ENCODE measurements around the gene TMEM255B. TPM values are rescaled to one million over a fixed set of nuclear protein-coding genes. Genes with fewer than 3 reads are reported as not detected.
"Not testable (repeated sequence)": the region's sequence is repeated elsewhere in the genome, so short reads cannot be mapped to it uniquely, and the experiment has no call there.

TMEM255B gene
- total RNA-seq, 4 donors from 2014 or later: 0.26 to 3.8 (median 1.7) TPM

GRCh38 chr13:113724780-113725315 lies 34.2 kb upstream of the TMEM255B start:
- Histone ChIP-seq H3K4me1 (peaks cover 18% of the 10 kb centered on the region), H3K36me3 (no peaks in the 10 kb centered on the region), H3K27me3 (peaks cover 6% of the 10 kb centered on the region), H3K27ac (no peak overlapping the region), H3K4me3 (peak overlapping the region; percentile 50), H3K9me3 (no peaks in the 10 kb centered on the region)
- DNase-seq (ENCODE audit: low spot score in 2 of 2): peak in 1 of 2 donors; percentile 85
- TF ChIP-seq POLR2A (IDR thresholded peaks at IDR 0.05) (no peak), EP300 (IDR thresholded peaks at IDR 0.05) (no peak), CTCF (IDR thresholded peaks at IDR 0.05) (peak; percentile 40 to 78), POLR2AphosphoS5 (IDR thresholded peaks at IDR 0.05) (no peak)
- WGBS: 7% methylated on average over 6 of the region's 36 CpGs

GRCh38 chr13:113725329-113726105 lies 33.5 kb upstream of the TMEM255B start:
- Histone ChIP-seq H3K4me1 (peaks cover 19% of the 10 kb centered on the region), H3K27me3 (peaks cover 13% of the 10 kb centered on the region), H3K4me3 (peak overlapping the region; percentile 50)
- H3K27ac ChIP-seq; H3K9me3 ChIP-seq; DNase-seq (ENCODE audit: low spot score in 2 of 2); H3K36me3 ChIP-seq: not testable (repeated sequence)
- WGBS: no CpG with 5 or more reads among the region's 75 CpGs

- H3K36me3 ChIP-seq, H3K9me3 ChIP-seq: not testable (repeated sequence)
- 37% methylated on average over 12 of the region's 54 CpGs for WGBS
- peaks cover 20% of the 10 kb centered on the region for H3K27me3 ChIP-seq
- H3K27ac ChIP-seq: peak overlapping the region; percentile 24
- H3K4me3 ChIP-seq: peak overlapping the region; percentile 24
- H3K4me1 ChIP-seq: peaks cover 19% of the 10 kb centered on the region
- peak in 1 of 2 donors; percentile 64 for DNase-seq (ENCODE audit: low spot score in 2 of 2)
Observed at GRCh38 chr13:113726106-113726821, 32.8 kb upstream of the TMEM255B start.

GRCh38 chr13:113726961-113727411 lies 32.0 kb upstream of the TMEM255B start:
- Histone ChIP-seq H3K4me3 (no peak overlapping the region), H3K36me3 (no peaks in the 10 kb centered on the region), H3K27me3 (peaks cover 25% of the 10 kb centered on the region), H3K9me3 (no peaks in the 10 kb centered on the region), H3K4me1 (peaks cover 19% of the 10 kb centered on the region), H3K27ac (no peak overlapping the region)
- 67% methylated on average over 9 of the region's 10 CpGs for WGBS
- TF ChIP-seq POLR2AphosphoS5 (IDR thresholded peaks at IDR 0.05) (no peak), POLR2A (IDR thresholded peaks at IDR 0.05) (no peak), CTCF (IDR thresholded peaks at IDR 0.05) (no peak), EP300 (IDR thresholded peaks at IDR 0.05) (no peak)
- peak in 1 of 2 donors; percentile 67 for DNase-seq (ENCODE audit: low spot score in 2 of 2)

- peak in 1 of 2 donors; percentile 60 for DNase-seq (ENCODE audit: low spot score in 2 of 2)
Observed at GRCh38 chr13:113728571-113729054, 30.4 kb upstream of the TMEM255B start.

More at GRCh38 chr13:113728571-113729054, 30.4 kb upstream of the TMEM255B start:
- Histone ChIP-seq H3K4me3 (no peak overlapping the region), H3K27ac (no peak overlapping the region), H3K27me3 (peaks cover 26% of the 10 kb centered on the region), H3K9me3 (no peaks in the 10 kb centered on the region), H3K36me3 (no peaks in the 10 kb centered on the region), H3K4me1 (peaks cover 19% of the 10 kb centered on the region)
- TF ChIP-seq POLR2A (IDR thresholded peaks at IDR 0.05): no peak
- no peak for TF ChIP-seq EP300 (IDR thresholded peaks at IDR 0.05)
- TF ChIP-seq POLR2AphosphoS5 (IDR thresholded peaks at IDR 0.05): no peak
- TF ChIP-seq CTCF (IDR thresholded peaks at IDR 0.05): no peak
- 83% methylated on average over 14 of the region's 16 CpGs for WGBS
